Peyer's patch (tissue), 4 donors: ENCODE measurements around the gene MEN1.

Experiments
- POLR2A ChIP-seq, 2 donors: fragments of 450-650 bp; IDR thresholded peaks; one replicate each; pipeline ENCODE4 v1.5.1; 2017; ENCODE audit warnings: antibody characterized with exemption in 2 of 2, mild to moderate bottlenecking in 2 of 2, moderate library complexity in 2 of 2
- TF ChIP-seq, protein P1 (sequence below), 6 experiments: fragments of 450-650 bp in 4 of 6; fragments of 200-600 bp in 2 of 6; sonication (generic) in 1 of 6; IDR thresholded peaks; one replicate each; pipeline ENCODE4 v1.5.1; 2017 to 2019; ENCODE audit warnings: antibody characterized with exemption in 6 of 6, mild to moderate bottlenecking in 3 of 6, moderate library complexity in 1 of 6

DNA sequence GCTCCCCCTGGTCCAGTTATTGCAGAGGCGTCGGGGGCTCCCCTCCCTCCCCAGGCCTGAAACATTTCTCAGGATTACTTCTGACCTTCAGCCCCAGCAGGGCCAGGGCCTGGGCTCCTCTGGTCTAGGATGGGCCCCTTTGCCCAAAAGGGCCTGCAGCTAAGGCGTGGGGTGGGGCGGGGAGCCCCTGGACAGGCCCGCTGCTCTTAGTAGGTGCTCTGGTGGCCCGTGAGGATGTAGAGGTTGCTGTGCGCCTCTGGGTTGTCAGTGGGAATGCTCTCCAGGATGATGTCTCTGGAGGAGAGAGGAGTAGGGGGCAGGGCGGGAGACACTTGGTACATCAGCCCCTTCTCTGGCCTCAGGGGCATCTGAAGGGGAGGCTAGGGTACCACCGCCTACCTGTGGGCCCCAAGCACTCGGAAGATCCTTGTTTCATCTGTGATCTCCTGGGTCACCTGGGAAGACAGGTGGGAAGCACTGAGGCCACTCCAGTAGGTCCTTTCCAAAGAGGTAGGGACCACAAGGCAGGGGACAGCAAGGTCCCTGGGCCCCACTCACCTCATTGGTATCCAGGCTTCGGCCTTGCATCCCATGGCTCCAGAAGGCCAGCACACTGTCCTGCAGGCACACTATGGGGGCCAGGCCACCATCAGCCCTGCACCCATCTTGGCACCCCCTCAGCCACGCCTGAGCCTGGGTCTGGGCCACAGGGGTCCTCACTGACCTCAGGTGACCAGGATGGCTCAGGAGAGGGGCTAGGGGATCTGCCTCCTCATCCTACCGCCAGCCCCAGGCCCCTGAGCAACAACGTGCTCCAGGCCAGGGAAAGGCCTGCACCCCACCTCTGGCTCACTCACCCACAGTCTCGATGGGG, 20.8 kb downstream of the MEN1 start:
- TF ChIP-seq, protein P1, sequence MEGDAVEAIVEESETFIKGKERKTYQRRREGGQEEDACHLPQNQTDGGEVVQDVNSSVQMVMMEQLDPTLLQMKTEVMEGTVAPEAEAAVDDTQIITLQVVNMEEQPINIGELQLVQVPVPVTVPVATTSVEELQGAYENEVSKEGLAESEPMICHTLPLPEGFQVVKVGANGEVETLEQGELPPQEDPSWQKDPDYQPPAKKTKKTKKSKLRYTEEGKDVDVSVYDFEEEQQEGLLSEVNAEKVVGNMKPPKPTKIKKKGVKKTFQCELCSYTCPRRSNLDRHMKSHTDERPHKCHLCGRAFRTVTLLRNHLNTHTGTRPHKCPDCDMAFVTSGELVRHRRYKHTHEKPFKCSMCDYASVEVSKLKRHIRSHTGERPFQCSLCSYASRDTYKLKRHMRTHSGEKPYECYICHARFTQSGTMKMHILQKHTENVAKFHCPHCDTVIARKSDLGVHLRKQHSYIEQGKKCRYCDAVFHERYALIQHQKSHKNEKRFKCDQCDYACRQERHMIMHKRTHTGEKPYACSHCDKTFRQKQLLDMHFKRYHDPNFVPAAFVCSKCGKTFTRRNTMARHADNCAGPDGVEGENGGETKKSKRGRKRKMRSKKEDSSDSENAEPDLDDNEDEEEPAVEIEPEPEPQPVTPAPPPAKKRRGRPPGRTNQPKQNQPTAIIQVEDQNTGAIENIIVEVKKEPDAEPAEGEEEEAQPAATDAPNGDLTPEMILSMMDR (IDR thresholded peaks at IDR 0.05) = no peak
- no peak for TF ChIP-seq POLR2A (IDR thresholded peaks at IDR 0.05)
